ENCODE results near the gene ATOSB.

DNA sequence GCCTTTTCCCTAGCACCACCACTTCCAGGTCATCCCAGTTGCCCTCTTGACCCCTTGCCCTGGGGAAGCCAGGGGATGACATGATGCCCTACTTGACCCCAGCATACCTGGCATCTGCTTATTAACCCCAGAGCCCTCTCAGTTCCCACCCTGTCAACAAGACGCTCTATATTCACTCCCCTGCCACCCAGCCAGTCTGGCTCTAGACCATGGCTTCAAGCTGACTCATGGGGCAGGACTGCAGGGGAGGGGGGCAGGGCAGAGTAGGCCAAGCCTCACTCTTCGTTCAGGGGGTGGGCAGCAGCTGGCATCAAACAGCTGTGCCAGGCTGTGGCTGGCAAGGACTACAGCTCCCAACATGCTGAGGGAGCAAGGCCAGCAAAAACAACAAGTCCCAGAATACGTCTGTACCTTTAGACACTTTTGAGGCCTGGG, 5.3 kb downstream of the ATOSB start:
- TF ChIP-seq CTCF (IDR thresholded peaks at IDR 0.05), result no peak
- no peak for TF ChIP-seq POLR2AphosphoS5 (IDR thresholded peaks at IDR 0.05)
